ENCODE measurements around the gene TMEM81. TPM values are rescaled to one million over a fixed set of nuclear protein-coding genes. Genes with fewer than 3 reads are reported as not detected.

Gene TMEM81
- total RNA-seq, 2 donors from 2014 or later = 4.9 to 6.2 TPM

GRCh38 chr1:205088341-205088740, 4.1 kb upstream of the TMEM81 start:
- Histone ChIP-seq H3K4me1 (ENCODE audit: control insufficient read depth, insufficient read depth, low read length) (no peaks in the 10 kb centered on the region), H3K27me3 (ENCODE audit: control insufficient read depth, insufficient read depth, low read length, poor library complexity, severe bottlenecking) (no peaks in the 10 kb centered on the region), H3K4me3 (ENCODE audit: low read length) (no peak overlapping the region), H3K27ac (ENCODE audit: low read depth, low read length) (no peak overlapping the region), H3K36me3 (ENCODE audit: control insufficient read depth, insufficient read depth, low read length) (peaks cover 89% of the 10 kb centered on the region), H3K9ac (ENCODE audit: extremely low read depth, low read length, poor library complexity, severe bottlenecking) (no peak overlapping the region), H3K9me3 (ENCODE audit: control insufficient read depth, low read length) (no peaks in the 10 kb centered on the region)
- H3K27me3 Mint-ChIP-seq (ENCODE audit: insufficient read depth) = no peaks in the 10 kb centered on the region
- H3K9me3 Mint-ChIP-seq = no peaks in the 10 kb centered on the region
- no peak overlapping the region for H3K27ac Mint-ChIP-seq
- no peak for DNase-seq
- no peaks in the 10 kb centered on the region for H3K4me1 Mint-ChIP-seq
- H3K36me3 Mint-ChIP-seq (ENCODE audit: low read depth) = peaks cover 54% of the 10 kb centered on the region
- no peak overlapping the region for H3K4me3 Mint-ChIP-seq
- 80 to 94% methylated on average over 1 to 3 of the region's 3 CpGs for WGBS, 2 experiments (ENCODE audit: insufficient coverage in 1 of 2, insufficient read length in 1 of 2)
- TF ChIP-seq, protein P1, sequence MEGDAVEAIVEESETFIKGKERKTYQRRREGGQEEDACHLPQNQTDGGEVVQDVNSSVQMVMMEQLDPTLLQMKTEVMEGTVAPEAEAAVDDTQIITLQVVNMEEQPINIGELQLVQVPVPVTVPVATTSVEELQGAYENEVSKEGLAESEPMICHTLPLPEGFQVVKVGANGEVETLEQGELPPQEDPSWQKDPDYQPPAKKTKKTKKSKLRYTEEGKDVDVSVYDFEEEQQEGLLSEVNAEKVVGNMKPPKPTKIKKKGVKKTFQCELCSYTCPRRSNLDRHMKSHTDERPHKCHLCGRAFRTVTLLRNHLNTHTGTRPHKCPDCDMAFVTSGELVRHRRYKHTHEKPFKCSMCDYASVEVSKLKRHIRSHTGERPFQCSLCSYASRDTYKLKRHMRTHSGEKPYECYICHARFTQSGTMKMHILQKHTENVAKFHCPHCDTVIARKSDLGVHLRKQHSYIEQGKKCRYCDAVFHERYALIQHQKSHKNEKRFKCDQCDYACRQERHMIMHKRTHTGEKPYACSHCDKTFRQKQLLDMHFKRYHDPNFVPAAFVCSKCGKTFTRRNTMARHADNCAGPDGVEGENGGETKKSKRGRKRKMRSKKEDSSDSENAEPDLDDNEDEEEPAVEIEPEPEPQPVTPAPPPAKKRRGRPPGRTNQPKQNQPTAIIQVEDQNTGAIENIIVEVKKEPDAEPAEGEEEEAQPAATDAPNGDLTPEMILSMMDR (conservative IDR thresholded peaks at IDR 0.05) = no peak

DNA sequence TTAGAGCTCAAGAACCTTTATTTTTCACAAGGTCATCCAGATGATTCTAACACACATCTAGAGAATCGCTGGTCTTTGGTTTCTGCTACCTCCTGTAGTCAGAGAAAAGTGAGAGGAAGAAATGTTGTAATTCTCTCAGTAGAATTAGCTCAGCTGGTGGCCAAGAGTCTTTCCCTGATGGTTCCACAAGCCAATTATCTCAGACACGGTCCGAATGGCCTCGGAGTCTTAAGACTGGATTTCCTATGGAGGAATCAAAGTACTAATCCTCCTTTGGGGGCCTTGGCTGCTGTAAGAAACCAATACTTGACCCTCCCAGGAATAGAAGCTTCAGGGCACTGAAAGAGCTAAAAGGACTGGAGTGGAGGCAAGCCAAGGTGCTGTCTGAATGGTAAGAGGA, 1.8 kb downstream of the TMEM81 start:
- 88 to 92% methylated on average over 4 of the region's 4 CpGs for WGBS, 2 experiments (ENCODE audit: insufficient coverage in 1 of 2, insufficient read length in 1 of 2)
- H3K27ac ChIP-seq (ENCODE audit: low read depth, low read length) = no peak overlapping the region
- H3K4me3 ChIP-seq (ENCODE audit: low read length) = no peak overlapping the region
- no peaks in the 10 kb centered on the region for H3K9me3 ChIP-seq (ENCODE audit: control insufficient read depth, low read length)
- H3K27ac Mint-ChIP-seq = no peak overlapping the region
- H3K9ac ChIP-seq (ENCODE audit: extremely low read depth, low read length, poor library complexity, severe bottlenecking) = no peak overlapping the region
- H3K36me3 Mint-ChIP-seq (ENCODE audit: low read depth) = peaks cover 27% of the 10 kb centered on the region
- H3K27me3 ChIP-seq (ENCODE audit: control insufficient read depth, insufficient read depth, low read length, poor library complexity, severe bottlenecking) = no peaks in the 10 kb centered on the region
- no peak for DNase-seq
- no peak overlapping the region for H3K4me3 Mint-ChIP-seq
- no peaks in the 10 kb centered on the region for H3K9me3 Mint-ChIP-seq
- no peaks in the 10 kb centered on the region for H3K4me1 Mint-ChIP-seq
- H3K27me3 Mint-ChIP-seq (ENCODE audit: insufficient read depth) = no peaks in the 10 kb centered on the region
- peaks cover 36% of the 10 kb centered on the region for H3K36me3 ChIP-seq (ENCODE audit: control insufficient read depth, insufficient read depth, low read length)
- H3K4me1 ChIP-seq (ENCODE audit: control insufficient read depth, insufficient read depth, low read length) = no peaks in the 10 kb centered on the region
- TF ChIP-seq, protein P1 (conservative IDR thresholded peaks at IDR 0.05) = no peak

DNA sequence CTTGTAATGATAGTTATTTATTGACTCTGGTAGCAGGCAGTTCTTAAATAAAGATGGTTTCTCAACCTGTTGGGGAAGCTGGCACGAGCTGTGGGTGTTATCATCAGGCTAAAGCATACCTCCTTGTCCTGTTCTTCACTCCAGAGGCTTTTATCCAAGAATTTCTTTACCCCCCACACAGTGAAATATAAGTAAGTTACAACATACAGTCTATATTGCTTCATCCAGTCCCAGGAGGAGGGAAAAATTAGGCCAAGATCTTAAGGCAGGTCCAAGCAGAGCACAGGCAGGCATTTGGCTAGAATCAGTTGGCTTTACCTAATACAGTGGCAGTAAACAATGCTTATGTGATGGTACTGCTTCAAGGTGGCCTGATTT, 6.3 kb downstream of the TMEM81 start:
- peaks cover 3% of the 10 kb centered on the region for H3K36me3 Mint-ChIP-seq (ENCODE audit: low read depth)
- H3K27me3 Mint-ChIP-seq (ENCODE audit: insufficient read depth) = peaks cover 2% of the 10 kb centered on the region
- WGBS, 2 experiments (ENCODE audit: insufficient coverage in 1 of 2, insufficient read length in 1 of 2) = 88% methylated on average over 1 of the region's 1 CpG; no CpG with 5 or more reads in 1 of the 2 experiments

More for the DNA sequence above, 6.3 kb downstream of the TMEM81 start:
- no peak for DNase-seq
- no peaks in the 10 kb centered on the region for H3K9me3 ChIP-seq (ENCODE audit: control insufficient read depth, low read length)
- H3K36me3 ChIP-seq (ENCODE audit: control insufficient read depth, insufficient read depth, low read length) = no peaks in the 10 kb centered on the region
- H3K27ac ChIP-seq (ENCODE audit: low read depth, low read length) = no peak overlapping the region
- TF ChIP-seq, protein P1 (conservative IDR thresholded peaks at IDR 0.05) = no peak
- H3K4me1 ChIP-seq (ENCODE audit: control insufficient read depth, insufficient read depth, low read length) = no peaks in the 10 kb centered on the region
- H3K9me3 Mint-ChIP-seq = no peaks in the 10 kb centered on the region
- H3K4me3 Mint-ChIP-seq = no peak overlapping the region
- H3K9ac ChIP-seq (ENCODE audit: extremely low read depth, low read length, poor library complexity, severe bottlenecking) = no peak overlapping the region
- H3K27ac Mint-ChIP-seq = no peak overlapping the region
- no peaks in the 10 kb centered on the region for H3K27me3 ChIP-seq (ENCODE audit: control insufficient read depth, insufficient read depth, low read length, poor library complexity, severe bottlenecking)
- H3K4me1 Mint-ChIP-seq = no peaks in the 10 kb centered on the region
- no peak overlapping the region for H3K4me3 ChIP-seq (ENCODE audit: low read length)

All from endodermal cell (in vitro differentiated cells).